ENCODE measurements around the gene GDPD2. TPM values are rescaled to one million over a fixed set of nuclear protein-coding genes. Genes with fewer than 3 reads are reported as not detected.

The GDPD2 gene
- total and polyA plus RNA-seq, 2 experiments from 2014 or later = not detected

DNA sequence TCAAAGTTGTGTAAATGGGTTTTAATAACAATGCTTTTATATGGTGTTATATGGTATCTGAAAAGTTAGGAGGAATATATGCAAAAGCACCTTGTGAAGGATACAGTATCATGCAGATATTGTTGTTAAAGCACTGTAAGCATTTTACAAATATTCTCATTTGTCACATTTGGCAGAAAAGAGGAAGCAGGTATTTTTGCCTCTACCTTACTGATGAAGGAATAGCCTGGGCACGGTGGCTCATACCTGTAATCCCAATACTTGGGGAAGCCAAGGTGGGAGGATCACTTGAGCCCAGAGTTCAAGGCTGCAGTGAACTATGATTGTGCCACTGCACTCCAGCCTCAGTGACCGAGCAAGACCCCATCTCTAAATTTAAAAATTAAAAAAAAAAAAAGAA is 12.2 kb upstream of the GDPD2 start:
- H3K36me3 ChIP-seq = no peaks in the 10 kb centered on the region
- H3K27ac ChIP-seq = no peak overlapping the region
- no peaks in the 10 kb centered on the region for H3K4me1 ChIP-seq (ENCODE audit: low read depth)
- no peaks in the 10 kb centered on the region for H3K9me3 ChIP-seq (ENCODE audit: low read depth)
- TF ChIP-seq CTCF (IDR thresholded peaks at IDR 0.05; ENCODE audit: low read depth, low read length) = no peak
- DNase-seq (ENCODE audit: low read depth in 1 of 2, low spot score in 1 of 2) = no peak
- no peaks in the 10 kb centered on the region for H3K27me3 ChIP-seq
- no peak overlapping the region for H3K4me3 ChIP-seq

DNA sequence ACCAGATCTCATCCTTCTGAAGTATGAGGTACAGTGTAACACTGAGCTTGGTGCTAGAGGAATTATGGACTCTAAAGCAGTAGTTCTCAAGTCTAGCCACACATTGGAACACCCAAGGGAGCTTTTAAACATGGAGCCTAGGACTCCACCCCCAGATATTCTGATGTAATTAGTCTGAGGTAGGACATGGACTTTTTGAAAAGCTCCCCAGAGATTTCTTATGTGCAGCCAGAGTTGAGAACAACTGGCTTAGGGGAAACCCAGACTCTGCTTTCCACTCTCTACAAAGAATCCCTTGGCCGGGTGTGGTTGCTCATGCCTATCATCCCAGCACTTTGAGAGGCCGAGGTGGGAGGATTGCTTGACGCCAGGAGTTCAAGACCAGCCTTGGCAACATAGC is 11.6 kb upstream of the GDPD2 start:
- no peaks in the 10 kb centered on the region for H3K27me3 ChIP-seq
- no peak overlapping the region for H3K4me3 ChIP-seq
- H3K4me1 ChIP-seq (ENCODE audit: low read depth) = no peaks in the 10 kb centered on the region
- no peak for TF ChIP-seq CTCF (IDR thresholded peaks at IDR 0.05; ENCODE audit: low read depth, low read length)
- no peaks in the 10 kb centered on the region for H3K9me3 ChIP-seq (ENCODE audit: low read depth)
- H3K36me3 ChIP-seq = no peaks in the 10 kb centered on the region
- no peak for DNase-seq (ENCODE audit: low read depth in 1 of 2, low spot score in 1 of 2)
- no peak overlapping the region for H3K27ac ChIP-seq

DNA sequence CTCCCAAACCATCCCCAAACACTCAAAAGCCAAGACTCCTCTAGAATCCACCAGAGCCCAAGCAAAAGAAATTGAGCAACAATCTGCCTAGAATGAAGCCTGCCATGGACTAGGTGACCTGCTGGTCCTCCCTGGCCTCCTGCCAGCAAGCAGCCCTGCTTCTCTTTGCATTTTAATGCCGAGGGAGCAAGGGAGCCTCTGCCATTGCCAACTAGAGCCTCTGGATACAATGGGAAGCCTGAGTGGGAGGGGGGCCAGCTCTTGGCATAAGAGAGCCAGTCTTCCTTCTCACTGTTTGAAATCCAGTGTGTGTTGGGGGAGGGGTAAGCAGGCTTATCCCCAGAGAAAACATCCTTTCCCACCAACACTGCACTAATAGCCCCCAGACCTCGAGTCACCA is 1.5 kb upstream of the GDPD2 start:
- DNase-seq (ENCODE audit: low read depth in 1 of 2, low spot score in 1 of 2) = no peak
- Histone ChIP-seq H3K4me1 (ENCODE audit: low read depth) (no peaks in the 10 kb centered on the region), H3K36me3 (no peaks in the 10 kb centered on the region), H3K9me3 (ENCODE audit: low read depth) (no peaks in the 10 kb centered on the region), H3K4me3 (no peak overlapping the region), H3K27me3 (no peaks in the 10 kb centered on the region), H3K27ac (no peak overlapping the region)
- TF ChIP-seq CTCF (IDR thresholded peaks at IDR 0.05; ENCODE audit: low read depth, low read length) = no peak

- Histone ChIP-seq H3K9me3 (ENCODE audit: low read depth) (no peaks in the 10 kb centered on the region), H3K36me3 (no peaks in the 10 kb centered on the region), H3K4me3 (no peak overlapping the region), H3K27ac (no peak overlapping the region), H3K4me1 (ENCODE audit: low read depth) (no peaks in the 10 kb centered on the region), H3K27me3 (no peaks in the 10 kb centered on the region)
- no peak for DNase-seq (ENCODE audit: low read depth in 1 of 2, low spot score in 1 of 2)
- TF ChIP-seq CTCF (IDR thresholded peaks at IDR 0.05; ENCODE audit: low read depth, low read length) = no peak
These were observed 992 bp downstream of the GDPD2 start for GRCh38 chrX:70423936-70424675.

- TF ChIP-seq CTCF (IDR thresholded peaks at IDR 0.05; ENCODE audit: low read depth, low read length) = no peak
- no peak overlapping the region for H3K4me3 ChIP-seq
- no peak overlapping the region for H3K27ac ChIP-seq
- H3K36me3 ChIP-seq = no peaks in the 10 kb centered on the region
- no peaks in the 10 kb centered on the region for H3K9me3 ChIP-seq (ENCODE audit: low read depth)
- no peak for DNase-seq (ENCODE audit: low read depth in 1 of 2, low spot score in 1 of 2)
- H3K27me3 ChIP-seq = no peaks in the 10 kb centered on the region
- no peaks in the 10 kb centered on the region for H3K4me1 ChIP-seq (ENCODE audit: low read depth)
These were observed 1.7 kb downstream of the GDPD2 start for GRCh38 chrX:70424801-70425200.
